ENCODE measurements around the gene KLHL35.
"Not testable (repeated sequence)": the region's sequence is repeated elsewhere in the genome, so short reads cannot be mapped to it uniquely, and the experiment has no call there.

Gene KLHL35

DNA sequence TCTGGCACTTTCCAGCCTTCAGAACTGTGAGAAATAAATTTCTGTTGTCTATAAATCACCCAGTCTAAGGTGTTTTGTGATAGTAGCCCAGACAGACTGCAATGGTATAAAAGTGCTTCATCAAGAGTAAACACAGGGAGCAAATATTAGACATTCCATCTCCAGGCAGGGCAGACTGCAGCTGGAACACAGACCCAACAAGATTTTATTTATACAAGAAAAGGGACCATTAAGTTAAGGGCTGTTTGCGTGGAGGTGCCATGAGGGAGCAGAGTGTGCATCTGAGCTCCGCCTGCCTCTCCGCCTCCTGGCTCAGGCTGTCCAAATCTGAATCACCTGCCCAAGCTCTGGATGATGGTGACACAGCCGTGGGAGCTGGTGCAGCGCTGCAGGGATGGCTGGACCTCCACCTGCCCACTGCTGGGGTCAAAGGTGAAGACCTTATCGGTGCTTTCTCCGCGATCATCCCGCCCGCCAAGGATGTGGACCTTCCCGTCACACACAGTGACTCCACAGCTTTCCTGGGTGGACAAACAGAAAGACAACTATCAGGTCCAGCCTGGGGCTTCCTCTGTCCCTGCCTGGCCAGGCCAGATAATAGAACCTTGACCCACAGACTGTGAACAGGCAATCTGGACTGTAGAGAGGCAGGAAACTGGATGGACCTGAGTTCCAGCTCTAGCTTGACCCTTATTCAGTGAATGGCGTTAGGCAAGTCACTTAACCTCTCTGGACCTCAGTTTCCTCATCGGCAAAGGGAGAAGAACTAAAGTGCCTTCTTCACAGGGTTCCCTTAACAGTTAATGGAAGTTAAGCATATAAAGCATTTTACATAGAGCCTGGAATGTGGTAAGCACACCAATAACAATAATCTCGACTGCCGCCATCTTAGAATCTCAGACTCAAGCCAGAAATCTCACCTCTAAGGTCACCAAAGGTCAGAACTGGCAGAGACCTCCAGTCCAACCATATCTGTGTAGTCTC is 10.5 kb downstream of the KLHL35 start:
- DNase-seq: no peak

DNA sequence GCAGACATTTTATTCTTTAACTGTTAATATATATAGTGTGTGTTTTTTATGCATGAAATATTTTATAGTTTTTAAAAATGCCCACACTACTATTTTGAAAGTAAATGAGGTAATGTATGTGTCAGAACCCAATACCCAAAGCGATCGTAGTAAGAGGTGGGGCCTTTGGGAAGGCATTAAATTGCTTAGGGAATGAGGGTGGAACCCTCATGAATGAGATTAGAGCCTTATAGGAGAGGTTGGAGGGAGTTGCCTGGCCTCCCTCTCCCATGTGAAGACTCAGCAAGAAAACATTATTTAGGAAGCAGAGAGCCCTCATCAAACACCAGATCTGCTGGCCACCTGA is 11.1 kb downstream of the KLHL35 start:
- DNase-seq: no peak

DNA sequence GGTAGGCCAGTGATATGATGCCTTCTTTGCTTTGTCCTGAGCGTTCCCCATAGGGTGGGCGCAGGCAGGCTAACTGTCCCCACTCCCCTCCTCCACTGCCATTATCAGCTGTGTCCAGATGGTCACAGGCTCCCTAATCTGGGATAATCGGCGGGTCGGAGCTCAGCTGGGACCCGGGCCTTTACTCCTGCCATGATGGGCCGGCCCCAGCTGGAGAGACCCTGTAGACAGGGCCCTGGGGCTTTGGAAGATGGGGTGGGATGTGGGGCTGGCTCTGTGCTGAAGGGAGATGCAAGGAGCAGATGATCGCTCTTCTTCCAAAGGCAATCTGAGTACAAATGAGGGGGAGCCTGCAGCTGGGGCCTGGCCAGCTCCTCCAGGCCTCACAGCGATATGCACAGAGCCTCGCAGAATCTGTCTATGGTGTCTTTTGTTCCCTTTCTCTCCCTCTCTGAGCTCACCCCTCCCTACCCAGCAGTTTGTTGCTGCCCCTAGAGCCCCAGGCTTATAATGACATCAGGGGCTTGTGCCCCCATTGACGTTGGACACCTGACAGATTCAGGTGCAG is 11.9 kb downstream of the KLHL35 start:
- DNase-seq: no peak

DNA sequence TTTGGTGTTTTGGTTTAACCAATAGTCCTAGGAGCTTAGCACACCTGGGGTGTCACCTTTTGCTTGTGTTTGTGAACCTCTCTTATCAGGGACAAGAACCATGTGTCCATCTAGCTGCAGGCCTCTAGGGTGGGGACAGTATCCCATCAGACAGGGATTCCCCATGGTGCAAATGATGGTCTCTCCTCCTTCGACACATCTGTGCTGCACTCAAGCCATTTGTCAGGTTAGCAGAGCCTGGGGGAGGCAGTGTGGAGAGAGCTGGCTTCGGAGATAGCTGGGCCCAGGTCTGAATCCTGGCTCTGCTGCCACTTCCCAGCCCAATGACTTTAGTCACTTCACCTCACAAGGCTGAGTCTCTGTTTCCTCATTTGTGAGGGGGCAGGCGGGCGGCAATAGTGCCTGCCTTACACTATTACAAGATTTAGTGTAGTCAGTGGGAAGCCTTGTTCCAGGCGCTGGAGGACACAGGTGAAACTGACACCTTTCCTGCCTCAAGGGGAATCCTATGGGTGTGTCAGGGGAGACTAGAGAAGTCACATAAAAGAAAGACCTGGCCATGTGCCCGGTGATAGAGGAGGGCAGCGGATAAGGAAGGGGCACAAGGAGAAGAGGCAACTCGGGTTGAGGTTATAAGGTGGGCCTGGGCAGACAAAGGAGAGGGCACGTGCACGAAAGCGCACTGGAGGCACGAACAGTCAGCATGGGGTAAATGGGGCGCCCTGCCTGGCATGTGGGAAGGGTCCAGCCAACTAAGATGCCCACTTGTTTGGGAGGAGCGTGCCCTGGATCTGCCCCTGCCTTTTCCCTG is 12.6 kb downstream of the KLHL35 start:
- no peak for DNase-seq

DNA sequence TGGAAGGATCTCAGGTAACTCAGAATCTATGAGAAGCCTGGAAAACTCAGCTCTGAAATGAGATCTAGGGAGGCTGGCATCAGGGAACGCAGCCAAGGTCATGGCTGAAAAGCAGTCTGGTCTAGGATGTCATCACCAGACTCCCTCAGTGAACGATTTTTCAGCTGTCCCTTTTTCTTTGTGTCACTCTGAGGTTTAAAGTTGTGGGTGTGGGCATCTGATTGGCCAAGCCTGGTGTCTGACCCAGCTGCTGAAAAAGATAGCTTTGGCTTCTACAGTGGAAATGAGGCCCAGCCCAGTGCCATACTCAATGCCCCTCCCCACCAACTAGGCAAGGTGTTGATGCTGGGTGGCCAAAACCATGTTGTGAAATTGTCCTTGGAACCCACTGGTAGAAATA is 19.1 kb downstream of the KLHL35 start:
- no peak for DNase-seq

DNA sequence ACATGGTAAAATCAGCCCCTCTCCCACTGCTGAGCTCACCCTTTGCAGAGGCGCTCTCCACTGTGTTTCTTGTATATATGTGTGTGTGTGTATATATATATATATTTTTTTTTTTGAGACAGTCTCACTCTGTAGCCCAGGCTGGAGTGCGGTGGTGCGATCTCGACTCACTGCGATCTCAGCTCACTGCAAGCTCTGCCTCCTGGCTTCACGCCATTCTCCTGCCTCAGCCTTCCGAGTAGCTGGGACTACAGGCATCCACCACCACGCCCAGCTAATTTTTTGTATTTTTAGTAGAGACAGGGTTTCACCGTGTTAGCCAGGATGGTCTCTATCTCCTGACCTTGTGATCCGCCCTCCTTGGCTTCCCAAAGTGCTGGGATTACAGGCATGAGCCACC is 19.9 kb downstream of the KLHL35 start:
- DNase-seq: not testable (repeated sequence)

DNA sequence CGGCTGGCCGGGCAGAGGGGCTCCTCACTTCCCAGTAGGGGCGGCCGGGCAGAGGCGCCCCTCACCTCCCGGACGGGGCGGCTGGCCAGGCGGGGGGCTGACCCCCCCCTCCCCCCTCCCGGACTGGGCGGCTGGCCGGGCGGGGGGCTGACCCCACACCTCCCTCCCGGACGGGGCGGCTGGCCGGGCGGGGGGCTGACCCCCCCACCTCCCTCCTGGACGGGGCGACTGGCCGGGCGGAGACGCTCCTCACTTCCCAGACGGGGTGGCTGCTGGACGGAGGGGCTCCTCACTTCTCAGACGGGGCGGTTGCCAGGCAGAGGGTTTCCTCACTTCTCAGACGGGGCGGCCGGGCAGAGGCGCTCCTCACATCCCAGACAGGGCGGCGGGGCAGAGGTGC is 23.0 kb downstream of the KLHL35 start:
- not testable (repeated sequence) for DNase-seq

DNA sequence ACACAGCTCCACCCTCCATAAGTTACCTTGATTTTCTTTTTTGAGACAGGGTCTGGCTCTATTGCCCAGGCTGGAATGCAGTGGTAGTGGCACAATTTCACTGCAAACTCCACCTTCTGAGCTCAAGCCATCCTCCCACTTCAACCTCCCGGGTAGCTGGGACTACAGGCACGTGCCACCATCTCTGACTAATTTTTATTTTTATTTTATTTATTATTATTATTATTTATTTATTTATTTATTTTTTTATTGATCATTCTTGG is 24.1 kb downstream of the KLHL35 start:
- DNase-seq: no peak

DNA sequence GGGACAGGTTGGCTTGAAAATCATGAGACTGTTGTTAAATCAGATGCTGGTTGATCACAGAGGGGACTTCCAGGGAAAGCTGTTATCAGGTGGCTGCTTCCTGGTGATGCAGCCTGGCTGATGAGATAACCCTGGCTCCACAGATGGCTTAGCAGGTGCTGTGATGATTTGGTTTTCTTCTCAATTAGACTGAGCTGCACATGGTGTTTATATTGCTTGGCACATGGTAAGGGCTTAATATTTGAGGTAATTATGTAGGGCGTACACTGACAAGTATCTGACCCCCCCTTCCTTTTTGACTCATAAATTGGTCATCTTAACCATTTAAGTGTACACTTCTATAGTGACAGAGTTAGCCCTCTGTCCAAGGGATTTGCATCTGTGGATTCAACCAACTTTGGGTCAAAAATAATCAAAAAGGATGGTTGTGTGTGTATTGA is 26.6 kb downstream of the KLHL35 start:
- no peak for DNase-seq

DNA sequence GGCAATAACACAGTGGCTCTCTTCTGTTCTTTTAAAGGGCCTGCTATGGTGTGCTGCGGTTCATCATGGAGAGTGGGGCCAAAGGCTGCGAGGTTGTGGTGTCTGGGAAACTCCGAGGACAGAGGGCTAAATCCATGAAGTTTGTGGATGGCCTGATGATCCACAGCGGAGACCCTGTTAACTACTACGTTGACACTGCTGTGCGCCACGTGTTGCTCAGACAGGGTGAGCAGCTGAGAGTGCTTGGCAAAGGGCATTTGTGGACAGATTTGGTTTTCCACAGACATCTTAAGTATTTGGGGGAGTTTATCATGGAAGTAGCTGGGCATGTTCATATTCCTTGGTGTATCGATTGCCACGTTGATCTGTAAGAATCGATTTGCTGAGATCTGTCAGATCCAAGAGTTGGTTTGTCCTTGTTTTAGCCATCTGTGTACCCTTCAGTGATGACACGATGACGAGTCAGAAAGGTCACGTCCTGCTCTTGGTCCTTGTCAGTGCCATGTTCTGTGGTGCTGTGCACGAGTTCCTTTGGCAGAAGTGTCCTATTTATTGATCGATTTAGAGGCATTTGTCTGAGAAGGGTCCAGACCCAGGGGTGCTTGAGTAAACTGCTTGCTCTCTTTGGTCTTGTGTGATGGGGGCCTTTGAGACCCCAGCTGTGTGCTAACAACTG is 28.9 kb downstream of the KLHL35 start:
- DNase-seq: no peak

DNA sequence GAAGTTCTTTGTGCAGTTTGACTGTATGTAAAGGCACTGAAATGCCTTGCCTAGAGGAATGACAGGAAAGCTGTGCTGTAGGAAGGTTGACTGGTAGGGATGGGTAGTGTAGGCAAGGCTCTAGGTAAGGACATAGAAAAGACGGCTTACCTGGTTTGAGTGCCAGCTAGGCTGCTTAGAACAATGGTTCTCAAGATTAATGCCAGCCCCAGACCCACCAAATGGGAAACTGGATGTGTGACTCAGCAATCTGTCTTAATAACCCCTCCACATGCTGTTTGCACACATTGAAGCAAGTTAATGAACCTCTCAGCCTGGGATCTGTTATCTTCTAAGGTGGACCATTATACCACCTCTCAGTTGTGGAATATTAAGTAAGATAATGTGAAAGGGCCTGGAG is 30.0 kb downstream of the KLHL35 start:
- DNase-seq: no peak

DNA sequence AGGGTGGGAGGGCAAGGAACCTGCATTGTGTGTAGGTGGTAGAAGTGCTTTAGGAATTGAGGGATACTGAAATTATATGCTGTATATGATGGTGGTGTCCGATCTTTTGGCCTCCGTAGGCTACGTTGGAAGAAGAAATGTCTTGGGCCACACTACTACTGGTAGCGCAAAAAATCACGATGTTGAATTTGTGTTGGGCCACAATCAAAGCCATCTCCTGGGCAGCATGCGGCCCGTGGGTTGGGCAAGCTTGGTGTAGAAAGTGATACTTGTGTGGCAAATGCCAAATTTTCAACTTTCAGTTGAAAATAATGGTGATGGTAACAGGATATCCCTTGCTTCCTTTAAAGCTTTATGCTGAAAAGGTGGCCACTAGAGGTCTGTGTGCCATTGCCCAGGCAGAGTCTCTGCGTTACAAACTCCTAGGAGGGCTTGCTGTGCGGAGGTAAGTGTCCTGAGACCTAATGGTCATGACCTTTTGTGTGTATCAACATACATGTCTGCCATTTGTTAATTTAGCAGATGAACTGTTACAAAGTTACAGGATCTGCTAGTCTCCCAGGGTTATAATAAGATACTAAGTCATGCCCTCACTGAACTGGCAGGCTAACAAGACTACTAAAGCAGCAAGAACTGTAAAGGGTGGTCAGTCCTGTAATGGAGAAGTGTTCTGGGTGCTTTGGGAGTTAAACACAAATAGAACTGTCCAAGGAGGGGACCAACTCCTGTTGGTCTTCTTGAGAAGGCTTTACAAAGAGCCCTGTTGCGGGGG is 30.8 kb downstream of the KLHL35 start:
- no peak for DNase-seq

DNA sequence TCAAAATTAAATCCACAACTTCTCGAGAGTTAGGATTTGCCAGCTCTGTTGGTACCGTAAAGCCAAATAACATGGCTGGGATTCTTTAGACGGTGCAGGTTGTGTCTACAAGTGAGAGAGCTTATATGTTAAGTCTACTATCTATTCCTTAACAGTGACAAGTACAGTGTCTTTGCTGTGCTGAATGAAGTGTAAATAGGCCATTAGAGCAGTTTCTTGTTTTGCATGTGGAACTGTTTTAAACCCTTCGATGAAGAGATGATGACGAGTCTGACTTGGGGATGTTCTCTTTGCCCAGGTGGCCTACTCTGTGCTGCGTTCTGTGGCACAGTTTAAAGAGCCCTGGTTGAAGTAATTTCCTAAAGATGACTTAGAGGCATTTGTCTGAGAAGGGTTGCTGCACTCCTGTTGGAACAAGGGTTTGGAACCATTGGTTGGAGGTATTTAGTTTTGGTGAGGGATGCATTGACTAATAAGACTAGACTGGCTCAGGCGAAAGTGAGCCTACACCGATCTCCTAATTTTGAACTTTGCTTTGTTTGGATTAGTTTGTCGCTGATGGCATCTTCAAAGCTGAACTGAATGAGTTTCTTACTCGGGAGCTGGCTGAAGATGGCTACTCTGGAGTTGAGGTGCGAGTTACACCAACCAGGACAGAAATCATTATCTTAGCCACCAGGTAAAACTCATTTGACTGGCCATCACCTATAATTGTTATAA is 32.7 kb downstream of the KLHL35 start:
- no peak for DNase-seq

DNA sequence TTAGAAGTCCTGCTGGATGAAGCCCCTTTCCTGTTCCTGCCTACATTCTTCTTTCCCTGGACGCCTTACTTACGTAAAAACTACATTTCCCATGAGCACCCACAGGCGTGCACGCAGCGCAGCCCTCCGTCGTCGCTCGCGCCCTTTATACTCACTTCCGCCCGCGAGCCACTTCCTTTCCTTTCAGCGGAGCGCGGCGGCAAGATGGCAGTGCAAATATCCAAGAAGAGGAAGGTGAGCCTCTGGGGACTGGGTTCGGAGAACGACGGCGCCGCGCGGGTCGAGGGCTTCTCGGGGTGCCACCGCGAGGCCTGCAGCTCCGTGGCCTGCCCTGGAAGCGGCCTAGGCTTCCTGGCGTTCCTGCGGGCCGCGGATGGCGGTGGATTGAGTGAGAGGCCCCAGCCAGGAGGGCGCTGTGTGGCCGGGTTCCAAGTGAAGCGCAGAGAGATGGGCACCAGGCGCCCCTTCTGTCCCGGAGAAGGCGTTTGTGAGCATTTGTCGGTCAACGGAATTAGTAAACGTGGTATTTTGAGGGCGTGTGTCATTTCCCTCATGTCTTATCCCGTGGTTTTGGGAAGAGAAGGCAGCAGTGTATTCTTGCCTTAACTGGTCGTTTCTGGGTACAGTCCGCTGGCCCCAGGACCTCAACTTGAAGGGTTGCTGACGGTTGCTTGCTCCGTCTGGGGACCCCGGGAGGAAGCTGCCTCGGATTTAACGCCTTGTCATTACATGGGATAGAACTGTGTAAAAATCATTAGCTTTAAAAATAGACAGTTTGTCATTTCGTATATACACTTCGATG is 33.5 kb downstream of the KLHL35 start, which contains the start of gene RPS3:
Gene RPS3, plus strand, starts transcription at position 175 of the 802 bp plus-strand sequence. Its CDS starts 30 bp downstream, at position 205.
- DNase-seq: peak; percentile 94

DNA sequence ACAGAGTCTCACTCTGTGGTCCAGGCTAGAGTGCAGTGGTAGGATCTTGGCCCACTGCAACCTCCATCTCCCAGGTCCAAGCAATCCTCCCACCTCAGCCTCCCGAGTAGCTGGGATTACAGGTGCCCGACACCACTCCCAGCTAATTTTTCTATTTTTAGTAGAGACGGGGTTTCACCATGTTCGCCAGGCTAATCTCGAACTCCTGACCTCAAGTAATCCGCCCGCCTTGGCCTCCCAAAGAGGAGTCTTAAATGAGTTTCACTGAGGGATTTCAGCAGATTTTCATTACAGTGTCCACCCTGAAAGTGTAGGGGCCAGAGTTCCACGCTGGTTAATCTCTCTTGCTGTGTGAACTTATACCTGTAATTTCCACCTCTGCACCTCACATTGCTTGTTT is 34.1 kb downstream of the KLHL35 start:
- DNase-seq: no peak

DNA sequence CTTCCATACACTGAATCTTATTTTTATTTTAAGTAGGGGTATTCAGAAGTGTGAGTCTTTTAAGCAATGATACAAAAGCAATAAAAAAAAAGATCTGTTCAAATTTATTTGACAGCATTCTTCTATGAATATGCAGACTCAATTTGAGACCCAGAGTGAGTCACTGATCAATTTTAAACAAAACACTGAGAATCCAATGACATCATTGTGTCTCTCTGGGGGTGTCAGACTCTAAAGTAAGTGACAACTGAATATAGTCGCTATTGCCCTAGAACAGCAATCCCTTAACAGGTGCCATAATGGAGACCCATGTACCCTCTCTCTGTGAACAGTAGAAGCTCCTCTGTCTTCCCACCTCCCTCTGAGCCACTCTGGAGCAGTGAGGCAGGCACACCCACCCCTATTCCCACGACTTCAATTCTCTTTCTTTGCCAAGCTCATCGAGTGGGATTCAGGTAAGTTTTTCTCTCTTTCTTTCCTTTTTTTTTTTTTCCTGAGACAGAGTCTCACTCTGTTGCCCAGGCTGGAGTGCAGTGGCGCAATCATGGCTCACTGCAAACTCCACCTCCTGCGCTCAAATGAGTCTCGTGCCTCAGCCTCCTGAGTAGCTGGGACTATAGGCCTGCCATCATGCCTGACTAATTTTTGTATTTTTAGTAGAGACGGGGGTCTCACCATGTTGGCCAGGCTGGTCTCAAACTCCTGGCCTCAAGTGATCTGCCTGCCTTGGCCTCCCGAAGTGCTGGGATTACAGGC is 38.7 kb downstream of the KLHL35 start:
- DNase-seq: no peak

DNA sequence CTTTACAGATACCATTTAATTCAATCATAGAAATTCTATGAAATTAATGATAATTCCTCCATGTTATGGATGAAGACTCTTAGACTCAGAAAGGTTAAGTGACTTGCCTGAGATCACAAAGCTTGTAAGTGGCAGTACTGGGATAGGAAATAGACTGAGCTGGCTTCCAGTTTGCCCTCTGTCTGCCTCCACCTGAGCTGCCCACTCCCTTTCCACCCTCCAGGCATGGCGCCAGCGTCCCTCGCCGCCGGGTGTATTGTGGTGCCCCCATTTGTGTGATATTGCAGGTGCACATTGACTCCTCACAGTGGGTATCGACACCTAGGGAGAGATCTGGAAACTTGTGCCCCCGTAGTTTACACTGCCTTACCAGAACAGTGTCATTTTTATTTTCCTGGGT is 43.1 kb downstream of the KLHL35 start:
- DNase-seq: no peak

DNA sequence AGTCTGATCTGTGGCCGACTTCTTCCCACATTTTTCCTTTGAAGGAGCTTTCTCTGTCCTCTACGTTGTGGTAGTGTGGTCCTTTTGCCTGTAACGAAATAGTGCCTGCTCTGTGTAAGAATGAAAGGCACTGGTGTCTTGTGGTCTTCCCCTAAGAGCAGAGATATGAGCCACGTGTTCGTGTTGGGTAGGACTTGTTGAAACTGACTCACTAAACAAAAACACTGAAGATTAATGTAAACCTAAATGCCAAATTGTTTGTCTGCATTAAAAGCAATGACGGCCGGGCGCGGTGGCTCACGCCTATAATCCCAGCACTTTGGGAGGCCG is 43.8 kb downstream of the KLHL35 start:
- DNase-seq: no peak

DNA sequence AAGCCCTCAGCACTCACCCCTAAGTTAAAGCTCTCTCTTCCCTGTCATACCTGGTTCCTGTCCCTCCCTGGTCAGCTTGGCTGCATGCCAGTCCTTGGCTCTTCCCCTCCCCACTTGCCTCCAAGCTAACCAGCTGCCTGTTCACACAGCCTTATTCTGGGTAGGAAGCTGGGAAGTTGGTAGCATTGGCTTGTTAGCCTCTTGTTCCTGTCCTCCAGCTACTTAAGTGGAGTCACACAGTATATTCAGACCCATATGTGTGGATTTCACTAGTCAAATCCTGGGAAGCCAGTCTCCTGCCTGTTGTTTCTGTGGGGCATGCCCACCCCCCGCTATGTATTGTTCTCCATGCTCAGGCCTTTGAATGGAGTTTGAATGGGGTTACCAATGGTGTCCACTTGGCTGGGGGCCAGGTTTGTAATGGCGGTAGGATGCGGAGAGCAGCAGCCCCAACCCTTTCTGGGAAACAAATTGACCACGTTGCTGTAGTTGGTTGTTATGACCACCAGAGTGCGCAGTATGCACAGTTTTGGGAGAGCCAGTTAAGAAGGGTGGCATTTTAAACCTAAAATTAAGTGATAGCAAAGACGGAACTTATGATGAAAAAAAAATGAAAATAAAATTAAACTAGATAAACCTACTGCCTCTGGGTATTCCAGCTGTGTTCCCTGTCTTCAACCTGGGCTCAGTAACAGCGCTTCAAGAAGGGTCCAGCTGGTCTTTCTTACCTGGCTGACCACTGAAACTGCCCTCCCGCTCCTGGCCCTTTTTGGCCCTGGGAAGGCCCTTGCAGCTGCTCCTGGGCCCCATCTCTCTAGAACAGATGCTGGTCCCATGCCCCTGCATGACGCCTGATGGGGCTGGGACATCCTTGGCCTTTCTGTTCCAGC is 44.4 kb downstream of the KLHL35 start:
- peak; percentile 70 for DNase-seq

All from left hindlimb (tissue), 1 donor.